ENCODE data around the gene PDE1A. TPM values are rescaled to one million over a fixed set of nuclear protein-coding genes. Genes with fewer than 3 reads are reported as not detected.

PDE1A gene
- total RNA-seq, 1 experiment from 2014 or later = not detected

GRCh38 chr2:182377467-182377866, 49.4 kb downstream of the PDE1A start:
- H3K4me3 ChIP-seq (ENCODE audit: low read length) = no peak overlapping the region
- POLR2A ChIA-PET (ENCODE audit: unreplicated experiment) = no interaction called here
- H3K27ac ChIP-seq (ENCODE audit: low read length) = no peak overlapping the region
- H3K36me3 ChIP-seq (ENCODE audit: low read depth, low read length) = no peaks in the 10 kb centered on the region
- H2AFZ ChIP-seq (ENCODE audit: low read length) = no peak overlapping the region
- 0 out of 2 replicates have a peak, but pooled peaks cover 3% of the 10 kb centered on the region for H3K9me3 ChIP-seq (ENCODE audit: low read length)
- no TSS peak for BruUV-seq (replicated peaks)
- intact Hi-C loops (cut with micrococcal nuclease) = loop anchor here (10.0 kb wide), 1 partner anchor 337 kb away; the partner anchor contains the start of gene DNAJC10
- ATAC-seq (no peak; the same call in 1 of the 2 replicates), DNase-seq (peak; percentile 22)
- no peak overlapping the region for H3K9ac ChIP-seq (ENCODE audit: low read length)
- no peaks in the 10 kb centered on the region for H4K20me1 ChIP-seq (ENCODE audit: low read length)
- no peaks in the 10 kb centered on the region for H3K27me3 ChIP-seq (ENCODE audit: low read length)
- H3K4me1 ChIP-seq (ENCODE audit: insufficient read depth, low read length) = peaks cover 20% of the 10 kb centered on the region
- no peaks in the 10 kb centered on the region for H3K79me2 ChIP-seq (ENCODE audit: low read length)
- CTCF ChIA-PET = no interaction called here
- no peaks in the 10 kb centered on the region for H3K9me2 ChIP-seq (replicated peaks; ENCODE audit: low read length)
- H3K4me2 ChIP-seq (ENCODE audit: low read length) = no peak overlapping the region
- no peak for TF ChIP-seq EZH2 (IDR thresholded peaks at IDR 0.05; ENCODE audit: low read length, unreplicated experiment)
- H3F3A ChIP-seq (ENCODE audit: low read length, unreplicated experiment) = no peaks in the 10 kb centered on the region

GRCh38 chr2:182375862-182376261, 51.0 kb downstream of the PDE1A start:
- H3K9ac ChIP-seq (ENCODE audit: low read length) = no peak overlapping the region
- ChIA-PET POLR2A (ENCODE audit: unreplicated experiment) (no interaction called here), CTCF (no interaction called here)
- no peak overlapping the region for H2AFZ ChIP-seq (ENCODE audit: low read length)
- peaks cover 27% of the 10 kb centered on the region for H3K4me1 ChIP-seq (ENCODE audit: insufficient read depth, low read length)
- H3K9me3 ChIP-seq (ENCODE audit: low read length) = 0 out of 2 replicates have a peak, but pooled peaks cover 3% of the 10 kb centered on the region
- no peak overlapping the region for H3K4me3 ChIP-seq (ENCODE audit: low read length)
- TF ChIP-seq EZH2 (IDR thresholded peaks at IDR 0.05; ENCODE audit: low read length, unreplicated experiment) (no peak), CTCF (conservative IDR thresholded peaks at IDR 0.05; ENCODE audit: low read depth, low read length) (no peak), EZH2phosphoT487 (IDR thresholded peaks at IDR 0.05; ENCODE audit: borderline replicate concordance, low read length) (no peak)
- intact Hi-C loops (cut with micrococcal nuclease) = loop anchor here (10.0 kb wide), 1 partner anchor 339 kb away; the partner anchor contains the start of gene DNAJC10
- DNase-seq (no peak), ATAC-seq (no peak)
- BruUV-seq (replicated peaks) = no TSS peak
- no peak overlapping the region for H3K27ac ChIP-seq (ENCODE audit: low read length)
- H3K79me2 ChIP-seq (ENCODE audit: low read length) = no peaks in the 10 kb centered on the region
- H3K9me2 ChIP-seq (replicated peaks; ENCODE audit: low read length) = no peaks in the 10 kb centered on the region
- no peaks in the 10 kb centered on the region for H4K20me1 ChIP-seq (ENCODE audit: low read length)
- no peaks in the 10 kb centered on the region for H3F3A ChIP-seq (ENCODE audit: low read length, unreplicated experiment)
- H3K27me3 ChIP-seq (ENCODE audit: low read length) = no peaks in the 10 kb centered on the region
- no peaks in the 10 kb centered on the region for H3K36me3 ChIP-seq (ENCODE audit: low read depth, low read length)
- no peak overlapping the region for H3K4me2 ChIP-seq (ENCODE audit: low read length)

- POLR2A ChIA-PET (ENCODE audit: unreplicated experiment) = no interaction called here
- H3K4me2 ChIP-seq (ENCODE audit: low read length) = peak overlapping the region; percentile 41
- H3F3A ChIP-seq (ENCODE audit: low read length, unreplicated experiment) = no peaks in the 10 kb centered on the region
- no peaks in the 10 kb centered on the region for H3K9me2 ChIP-seq (replicated peaks; ENCODE audit: low read length)
- BruUV-seq (replicated peaks) = no TSS peak
- no peaks in the 10 kb centered on the region for H3K36me3 ChIP-seq (ENCODE audit: low read depth, low read length)
- CTCF ChIA-PET = no interaction called here
- H4K20me1 ChIP-seq (ENCODE audit: low read length) = no peaks in the 10 kb centered on the region
- ATAC-seq (peak; percentile 99), DNase-seq (peak; percentile 90)
- 0 out of 2 replicates have a peak, but pooled peaks cover 3% of the 10 kb centered on the region for H3K9me3 ChIP-seq (ENCODE audit: low read length)
- H3K79me2 ChIP-seq (ENCODE audit: low read length) = no peaks in the 10 kb centered on the region
- TF ChIP-seq EZH2phosphoT487 (IDR thresholded peaks at IDR 0.05; ENCODE audit: borderline replicate concordance, low read length) (no peak), CTCF (conservative IDR thresholded peaks at IDR 0.05; ENCODE audit: low read depth, low read length) (no peak), EZH2 (IDR thresholded peaks at IDR 0.05; ENCODE audit: low read length, unreplicated experiment) (no peak)
- peak overlapping the region; percentile 52 for H3K27ac ChIP-seq (ENCODE audit: low read length)
- H3K9ac ChIP-seq (ENCODE audit: low read length) = no peak overlapping the region
- peak overlapping the region; percentile 57 for H2AFZ ChIP-seq (ENCODE audit: low read length)
- intact Hi-C loops (cut with micrococcal nuclease) = loop anchor here (10.0 kb wide), 1 partner anchor 342 kb away; the partner anchor contains the start of gene DNAJC10
- peak overlapping the region; percentile 20; the same call in 1 of the 2 replicates for H3K4me3 ChIP-seq (ENCODE audit: low read length)
- peaks cover 14% of the 10 kb centered on the region for H3K4me1 ChIP-seq (ENCODE audit: insufficient read depth, low read length)
- no peaks in the 10 kb centered on the region for H3K27me3 ChIP-seq (ENCODE audit: low read length)
Measured at GRCh38 chr2:182372661-182373060, 54.2 kb downstream of the PDE1A start.

All from PC-3 (cell line).